CD1c-positive myeloid dendritic cell (primary cell): ENCODE measurements around the gene CEMIP.
"Not testable (repeated sequence)": the region's sequence is repeated elsewhere in the genome, so short reads cannot be mapped to it uniquely, and the experiment has no call there.

Experiments used
- DNase-seq: peaks from one replicate; pipeline ENCODE4 v3.0.0-alpha.2; 2016; ENCODE audit errors: extremely low spot score

The CEMIP gene

GRCh38 chr15:80760960-80761359 lies 18.2 kb upstream of the CEMIP start:
- DNase-seq: no peak

GRCh38 chr15:80761754-80762153 lies 17.4 kb upstream of the CEMIP start:
- DNase-seq: no peak

GRCh38 chr15:80763235-80763634 lies 15.9 kb upstream of the CEMIP start:
- DNase-seq: not testable (repeated sequence)

- no peak for DNase-seq
Observed at GRCh38 chr15:80764535-80764934, 14.6 kb upstream of the CEMIP start.

- no peak for DNase-seq
Observed at GRCh38 chr15:80766275-80766674, 12.9 kb upstream of the CEMIP start.

GRCh38 chr15:80768158-80768557 lies 11.0 kb upstream of the CEMIP start:
- no peak for DNase-seq

GRCh38 chr15:80769153-80769828 lies 9.9 kb upstream of the CEMIP start:
- DNase-seq: no peak

- DNase-seq: no peak
Observed at GRCh38 chr15:80769829-80770705, 9.1 kb upstream of the CEMIP start.

GRCh38 chr15:80773122-80773551 lies 6.0 kb upstream of the CEMIP start:
- DNase-seq: no peak

GRCh38 chr15:80773792-80774352 lies 5.3 kb upstream of the CEMIP start:
- no peak for DNase-seq

GRCh38 chr15:80774486-80774885 lies 4.7 kb upstream of the CEMIP start:
- no peak for DNase-seq

- DNase-seq: no peak
Observed at GRCh38 chr15:80775338-80775737, 3.8 kb upstream of the CEMIP start.

- peak; percentile 84 for DNase-seq
Observed at GRCh38 chr15:80776420-80777045, 2.6 kb upstream of the CEMIP start.

- DNase-seq: peak; percentile 53
Observed at GRCh38 chr15:80777137-80777536, 2.0 kb upstream of the CEMIP start.

GRCh38 chr15:80777826-80778620 lies 1.1 kb upstream of the CEMIP start:
- peak; percentile 9 for DNase-seq

GRCh38 chr15:80778621-80778963 lies 578 bp upstream of the CEMIP start:
- no peak for DNase-seq

GRCh38 chr15:80779658-80780415 lies 667 bp downstream of the CEMIP start:
- DNase-seq: no peak

GRCh38 chr15:80780416-80781221 lies 1.4 kb downstream of the CEMIP start:
- peak; percentile 35 for DNase-seq

GRCh38 chr15:80783260-80783659 lies 4.1 kb downstream of the CEMIP start:
- DNase-seq: no peak

GRCh38 chr15:80785335-80785734 lies 6.2 kb downstream of the CEMIP start:
- DNase-seq: no peak
